ENCODE results near the gene ETHE1. TPM values are rescaled to one million over a fixed set of nuclear protein-coding genes. Genes with fewer than 3 reads are reported as not detected.
A peak's percentile ranks its signal among the peaks of the same experiment; 100 is the strongest.

ETHE1 gene
- polyA plus RNA-seq, 3 donors: 71.2 to 135 (median 111) TPM

- Histone ChIP-seq H4K20me1 (ENCODE audit: insufficient read depth, low read length) (peaks cover 4% of the 10 kb centered on the region), H2AFZ (ENCODE audit: insufficient read depth, low read depth, low read length, poor library complexity, severe bottlenecking) (no peak overlapping the region), H3K9ac (ENCODE audit: insufficient read depth, low read length, poor library complexity, severe bottlenecking) (no peak overlapping the region), H3K9me3 (replicated peaks in 1 of 2; ENCODE audit: control insufficient read depth in 1 of 2, insufficient read depth in 1 of 2, low read length in 2 of 2) (no peaks in the 10 kb centered on the region), H3K36me3 (replicated peaks in 1 of 2; ENCODE audit: control insufficient read depth in 1 of 2, insufficient read depth in 2 of 2, low read length in 2 of 2) (peaks cover 0 to 1% of the 10 kb centered on the region in 2 donors), H3K27me3 (ENCODE audit: control insufficient read depth in 2 of 2, insufficient read depth in 2 of 2, low read length in 2 of 2) (no peaks in the 10 kb centered on the region), H3K4me2 (replicated peaks; ENCODE audit: extremely low read depth, low read length, poor library complexity, severe bottlenecking) (no peak overlapping the region), H3K4me1 (ENCODE audit: control insufficient read depth in 1 of 2, insufficient read depth in 2 of 2, low read length in 2 of 2) (peaks cover 34 to 47% of the 10 kb centered on the region in 2 donors), H3K27ac (ENCODE audit: low read depth in 1 of 2, low read length in 2 of 2) (no peak overlapping the region), H3K4me3 (replicated peaks in 1 of 3; ENCODE audit: low read depth in 2 of 3, low read length in 3 of 3) (no peak overlapping the region), H3K79me2 (ENCODE audit: insufficient read depth, low read length) (peaks cover 38% of the 10 kb centered on the region)
- Mint-ChIP-seq H3K4me3 (peak overlapping the region in 1 of 2 donors; percentile 24), H3K36me3 (peaks cover 1 to 3% of the 10 kb centered on the region in 2 donors), H3K9me3 (no peaks in the 10 kb centered on the region), H3K4me1 (peaks cover 43% of the 10 kb centered on the region), H3K27me3 (ENCODE audit: low read depth in 3 of 3) (peaks cover 0 to 2% (median 1%) of the 10 kb centered on the region in 3 donors), H3K27ac (peak overlapping the region in 3 of 7 donors; percentile 18 to 32 (median 18))
- 90% methylated on average over 9 of the region's 13 CpGs for WGBS (ENCODE audit: insufficient coverage)
- intact Hi-C loops (cut with micrococcal nuclease): loop anchor here in 1 of 2 donors (2.0 kb wide), 1 partner anchor 67 kb away; no protein-coding TSS in a partner anchor
- no peak for DNase-seq
- no peak for TF ChIP-seq CTCF (IDR thresholded peaks at IDR 0.05)
Observed at GRCh38 chr19:43527860-43528622, 1.0 kb upstream of the ETHE1 start.

DNA sequence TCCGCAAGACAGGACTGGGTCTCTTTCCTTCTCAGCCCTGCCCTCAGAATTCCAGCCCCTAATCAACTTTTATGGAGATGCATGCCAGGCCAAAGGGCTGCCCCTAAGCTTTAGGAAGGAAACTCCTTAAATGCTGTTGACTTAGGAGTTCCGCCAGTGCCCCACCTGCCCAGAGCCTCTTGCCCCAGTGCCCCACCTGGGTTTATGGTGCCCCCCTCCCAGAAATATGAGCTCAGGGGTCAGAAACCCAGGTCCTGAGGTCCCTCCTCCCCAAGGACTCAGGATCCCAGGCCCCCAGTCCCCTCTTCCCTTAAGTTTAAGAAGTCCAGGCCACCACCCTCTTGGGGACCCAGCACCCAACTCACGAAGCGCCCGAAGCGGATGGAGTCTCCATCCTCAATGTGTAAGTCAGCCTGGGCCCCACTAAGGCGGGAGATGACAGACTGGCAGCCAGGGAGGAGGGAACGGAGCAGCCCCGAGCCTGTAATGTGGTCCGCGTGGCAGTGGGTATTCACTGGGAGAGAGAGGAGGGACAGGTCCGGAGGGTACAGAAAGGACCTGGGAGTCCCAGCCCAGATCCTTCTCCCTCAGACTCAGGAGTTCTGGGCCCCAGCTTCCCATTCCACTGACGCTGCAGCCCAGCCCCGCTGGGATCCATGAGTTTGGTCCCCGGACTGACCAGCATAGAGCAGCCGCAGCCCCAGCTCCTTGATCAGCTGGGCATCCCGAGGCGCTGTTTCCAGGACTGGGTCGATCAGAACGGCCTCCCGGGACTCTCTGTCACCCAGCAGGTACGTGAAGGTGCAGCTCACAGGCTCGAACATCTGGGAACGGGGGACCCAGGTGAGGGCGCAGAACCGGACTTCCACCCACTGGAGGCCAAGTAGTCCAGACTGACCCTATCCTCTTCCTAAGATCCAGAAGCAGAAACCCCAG lies 897 bp downstream of the ETHE1 start:
- intact Hi-C loops (cut with micrococcal nuclease): loop anchor here in 1 of 2 donors (2.0 kb wide), 1 partner anchor 69 kb away; no protein-coding TSS in a partner anchor
- H3K9ac ChIP-seq (ENCODE audit: insufficient read depth, low read length, poor library complexity, severe bottlenecking): peak overlapping the region; percentile 89

More for the DNA sequence above, 897 bp downstream of the ETHE1 start:
- Mint-ChIP-seq H3K27me3 (ENCODE audit: low read depth in 3 of 3) (peaks cover 0 to 2% (median 1%) of the 10 kb centered on the region in 3 donors), H3K4me3 (peak overlapping the region; percentile 90 to 98), H3K4me1 (peaks cover 33% of the 10 kb centered on the region), H3K36me3 (peaks cover 4 to 16% of the 10 kb centered on the region in 2 donors), H3K9me3 (no peaks in the 10 kb centered on the region), H3K27ac (peak overlapping the region; percentile 73 to 97 (median 92))
- 0% methylated on average over 26 of the region's 26 CpGs for WGBS (ENCODE audit: insufficient coverage)
- Histone ChIP-seq H3K4me3 (replicated peaks in 1 of 3; ENCODE audit: low read depth in 2 of 3, low read length in 3 of 3) (peak overlapping the region; percentile 44 to 98 (median 91)), H3K27me3 (ENCODE audit: control insufficient read depth in 2 of 2, insufficient read depth in 2 of 2, low read length in 2 of 2) (no peaks in the 10 kb centered on the region), H4K20me1 (ENCODE audit: insufficient read depth, low read length) (peaks cover 4% of the 10 kb centered on the region), H2AFZ (ENCODE audit: insufficient read depth, low read depth, low read length, poor library complexity, severe bottlenecking) (peak overlapping the region; percentile 96), H3K27ac (ENCODE audit: low read depth in 1 of 2, low read length in 2 of 2) (peak overlapping the region; percentile 60 to 89), H3K4me2 (replicated peaks; ENCODE audit: extremely low read depth, low read length, poor library complexity, severe bottlenecking) (peak overlapping the region; percentile 99), H3K36me3 (replicated peaks in 1 of 2; ENCODE audit: control insufficient read depth in 1 of 2, insufficient read depth in 2 of 2, low read length in 2 of 2) (peaks cover 0 to 8% of the 10 kb centered on the region in 2 donors), H3K9me3 (replicated peaks in 1 of 2; ENCODE audit: control insufficient read depth in 1 of 2, insufficient read depth in 1 of 2, low read length in 2 of 2) (no peaks in the 10 kb centered on the region), H3K4me1 (ENCODE audit: control insufficient read depth in 1 of 2, insufficient read depth in 2 of 2, low read length in 2 of 2) (peaks cover 26 to 38% of the 10 kb centered on the region in 2 donors), H3K79me2 (ENCODE audit: insufficient read depth, low read length) (peaks cover 54% of the 10 kb centered on the region)
- DNase-seq: peak in 2 of 3 donors; percentile 9 to 26
- TF ChIP-seq CTCF (IDR thresholded peaks at IDR 0.05): no peak

All from CD14-positive monocyte (primary cell).